Activated CD4-positive, CD25-positive, alpha-beta regulatory T cell treated with anti-CD3 and anti-CD28 coated beads, Interleukin-2, amount 50 U/mL, for 16 hours (primary cell): ENCODE data around the gene MPPED2.

Source experiments
- DNase-seq: peaks from one replicate; pipeline ENCODE4 v3.0.0-alpha.2; 2020; ENCODE audit warnings: low read depth, low spot score

MPPED2 gene

DNA sequence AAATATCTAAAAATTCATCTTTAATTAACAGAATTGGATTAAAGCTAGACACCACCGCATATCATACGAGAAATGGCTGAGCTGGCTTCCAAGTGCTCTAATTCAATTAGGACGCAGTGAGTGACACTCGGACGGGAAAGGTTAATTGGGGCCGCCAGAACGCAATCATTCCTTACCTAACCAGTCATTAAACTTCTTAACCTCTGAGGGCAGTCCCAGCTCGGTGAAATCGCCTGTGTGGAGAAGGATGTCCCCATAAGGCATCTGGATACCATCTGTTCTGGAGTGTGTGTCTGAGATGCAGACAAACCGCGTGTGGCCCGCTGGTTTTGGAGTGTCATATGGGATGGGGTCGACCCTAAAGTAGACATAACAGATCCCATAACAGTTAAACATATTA is 50.3 kb downstream of the MPPED2 start:
- no peak for DNase-seq

DNA sequence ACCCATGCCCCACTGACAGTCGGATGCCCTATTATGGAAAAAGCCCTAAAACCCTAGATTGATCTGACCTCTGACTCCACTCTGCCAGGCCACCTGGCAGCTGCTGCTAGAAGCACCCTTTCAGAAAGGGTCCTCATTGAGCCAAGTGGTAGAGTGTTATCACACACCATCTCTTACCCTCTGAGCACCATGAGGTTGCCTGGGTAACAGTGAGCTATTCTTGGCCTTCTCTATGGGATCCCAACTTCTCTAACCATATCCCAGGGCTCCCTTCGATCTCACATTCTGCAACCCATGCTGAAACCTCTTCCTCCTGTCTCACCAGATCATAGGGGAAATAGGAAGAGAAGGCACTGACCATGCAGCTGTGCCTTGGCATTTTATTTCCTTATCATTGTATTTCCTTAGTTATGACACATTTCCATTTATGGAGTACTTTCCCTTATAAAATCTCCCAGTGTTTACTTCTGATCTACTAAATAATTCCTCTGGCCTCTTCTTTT is 52.7 kb downstream of the MPPED2 start:
- DNase-seq: no peak

GRCh38 chr11:30527566-30527965 is 58.6 kb downstream of the MPPED2 start:
- no peak for DNase-seq

DNA sequence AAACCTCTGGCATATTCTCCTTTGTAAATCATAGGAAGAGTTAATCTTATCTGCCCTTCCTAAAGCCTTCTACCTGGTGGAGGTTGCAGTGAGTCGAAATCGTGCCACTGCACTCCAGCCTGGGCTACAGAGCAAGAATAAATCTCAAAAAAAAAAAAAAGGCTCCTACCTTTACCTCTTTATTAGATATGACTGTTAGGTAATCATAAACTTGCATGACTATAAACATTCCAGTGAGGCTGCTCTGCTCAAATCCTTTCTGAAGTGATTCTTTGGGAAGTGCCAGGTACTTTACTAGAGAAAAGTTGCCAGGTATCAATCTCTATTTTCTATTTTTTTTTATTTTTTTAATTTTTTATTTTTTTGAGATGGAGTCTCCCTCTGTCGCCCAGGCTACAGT is 59.6 kb downstream of the MPPED2 start:
- DNase-seq: no peak

DNA sequence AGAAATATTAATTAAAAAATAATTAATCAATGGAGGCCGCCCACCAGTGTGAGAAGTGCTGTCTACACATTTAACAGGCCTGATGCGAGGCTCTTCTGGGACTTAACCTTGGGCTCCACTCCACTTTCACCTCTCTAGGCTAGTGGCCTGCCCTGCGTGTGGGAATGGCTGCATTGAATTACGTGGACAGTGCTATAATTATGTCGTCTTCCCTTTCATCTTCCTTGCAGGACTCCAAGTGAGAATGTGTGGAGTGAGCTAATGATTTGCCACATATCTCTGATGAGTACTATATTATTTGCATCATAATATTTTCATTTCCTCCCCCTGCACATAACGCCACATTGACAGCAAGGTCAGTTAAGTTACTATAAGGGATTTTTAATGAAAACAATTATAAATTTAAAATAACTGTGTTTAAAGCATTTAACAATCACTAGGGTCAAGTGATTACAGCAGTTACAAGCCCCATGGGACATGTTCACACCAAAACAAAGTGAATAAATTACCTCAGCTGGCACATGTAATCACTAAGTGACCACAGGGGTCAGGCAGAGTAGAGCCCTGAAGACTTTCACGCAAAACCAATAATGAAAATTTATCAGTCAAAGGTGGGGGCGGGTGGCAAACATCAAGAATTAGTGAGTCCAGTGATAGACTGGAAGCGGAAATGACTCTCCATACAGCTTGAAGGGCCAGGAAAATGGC is 63.5 kb downstream of the MPPED2 start:
- no peak for DNase-seq

DNA sequence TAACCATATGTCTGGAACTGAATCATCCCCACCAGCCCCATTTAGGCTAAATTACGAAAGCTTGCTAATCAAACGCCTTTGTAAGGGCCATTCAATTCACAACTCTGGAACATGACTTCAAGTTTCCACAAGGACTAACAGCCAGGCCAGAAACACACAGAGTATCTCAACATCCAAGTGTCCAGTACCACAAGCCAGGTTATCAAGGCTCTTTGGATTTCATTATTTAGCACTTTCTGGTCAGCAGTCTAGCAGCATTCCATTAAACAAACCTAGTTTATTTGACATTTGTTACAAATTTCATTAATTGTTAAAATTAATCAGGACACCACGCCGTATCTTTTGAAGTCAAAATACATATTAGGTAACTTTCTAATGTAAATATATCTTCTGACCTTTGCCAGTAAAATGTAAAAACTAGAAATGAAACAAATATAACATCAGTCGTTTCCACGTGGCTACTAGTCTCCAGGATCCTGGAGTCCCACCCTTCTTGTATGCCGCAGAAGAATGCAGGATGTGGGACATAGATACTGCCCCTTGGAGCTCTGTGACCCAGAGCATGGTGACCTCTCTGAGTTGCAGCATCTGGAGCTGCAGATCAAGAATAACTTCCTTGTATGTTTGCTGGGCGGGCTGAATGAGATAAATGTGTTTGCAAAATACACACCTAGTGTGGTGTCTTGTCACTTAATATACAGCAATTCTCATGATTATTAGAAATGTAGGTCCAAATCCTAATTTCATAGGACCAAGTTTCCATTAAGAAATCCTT is 64.7 kb downstream of the MPPED2 start:
- no peak for DNase-seq

DNA sequence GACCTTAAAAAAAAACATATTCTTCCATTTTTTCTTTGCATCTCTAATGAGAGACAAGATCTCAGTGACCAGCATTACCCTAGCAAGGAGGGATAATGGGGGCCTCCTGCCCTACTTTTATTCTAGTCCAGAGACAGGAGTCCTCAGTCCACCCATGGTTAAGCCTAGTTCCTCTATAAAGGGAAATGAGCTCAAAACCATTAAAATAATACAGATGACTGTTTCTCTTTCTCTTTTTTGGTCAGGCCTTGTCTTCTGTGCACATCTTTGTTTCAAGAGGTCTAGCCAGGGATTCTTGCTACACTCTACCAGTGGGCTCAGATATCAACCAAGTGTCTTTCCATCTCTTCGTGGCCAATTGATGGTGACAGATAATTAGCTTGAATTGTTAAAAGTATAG is 73.1 kb downstream of the MPPED2 start:
- no peak for DNase-seq

- no peak for DNase-seq
These were observed 74.7 kb downstream of the MPPED2 start for GRCh38 chr11:30511408-30511807.

DNA sequence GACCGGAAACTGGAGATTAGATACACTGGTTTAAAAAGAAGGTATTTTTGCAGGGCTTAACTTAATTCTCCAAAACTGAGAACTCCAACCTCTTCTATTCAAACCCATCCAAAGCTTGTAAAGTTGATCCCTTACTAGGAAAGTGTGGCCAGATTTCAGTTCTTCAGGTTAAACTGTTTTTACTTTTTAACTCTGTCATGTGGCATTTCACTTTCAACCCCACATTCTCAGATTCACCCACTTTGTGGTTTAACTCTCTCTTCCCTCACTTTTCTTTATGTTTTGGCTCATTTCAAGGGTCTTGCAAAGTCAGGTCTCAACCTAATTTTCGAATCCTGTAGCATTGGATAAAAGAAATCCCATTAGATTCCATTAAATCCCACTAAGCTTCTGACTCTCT is 75.4 kb downstream of the MPPED2 start:
- DNase-seq: no peak

DNA sequence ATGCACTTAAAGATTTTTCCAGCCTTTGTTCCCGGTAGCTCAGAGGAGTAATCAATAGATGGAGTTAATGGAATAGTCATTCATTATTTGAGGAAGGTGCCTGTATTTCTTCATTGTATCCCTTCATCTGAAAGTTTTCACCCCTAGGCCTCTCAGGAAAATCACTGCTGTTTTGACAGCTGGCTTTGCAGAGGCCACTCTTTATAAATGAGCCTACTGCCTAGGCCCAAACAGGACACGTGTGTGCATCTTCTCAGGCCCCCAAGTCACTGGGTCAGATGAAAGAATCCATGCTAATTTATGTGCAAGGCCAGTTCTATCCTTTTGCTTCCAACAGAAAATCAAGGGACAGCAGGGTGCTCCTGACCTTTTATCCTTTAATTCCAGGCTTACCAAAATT is 76.8 kb downstream of the MPPED2 start:
- DNase-seq: no peak

- no peak for DNase-seq
These were observed 77.6 kb downstream of the MPPED2 start for GRCh38 chr11:30508594-30508993.

GRCh38 chr11:30505603-30506002 is 80.5 kb downstream of the MPPED2 start:
- DNase-seq: no peak

DNA sequence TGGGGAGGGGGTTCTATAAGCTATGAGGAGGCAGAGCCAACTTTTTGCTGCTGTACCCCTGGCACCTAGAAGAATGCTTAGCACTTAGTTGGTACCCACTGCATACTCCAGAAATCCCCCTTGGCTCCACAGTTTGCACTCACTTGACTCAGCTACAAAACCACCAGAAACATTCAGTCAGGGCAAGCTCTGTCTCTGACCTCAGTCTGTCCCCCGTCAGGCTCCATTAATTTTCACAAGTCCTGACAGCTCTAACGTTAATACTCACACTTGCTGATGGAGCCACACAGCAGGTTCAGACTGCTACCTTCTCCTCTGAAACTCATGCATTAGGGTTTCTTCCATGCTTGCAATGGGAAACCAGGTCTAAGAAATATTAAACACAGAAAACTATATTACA is 81.7 kb downstream of the MPPED2 start:
- DNase-seq: no peak

DNA sequence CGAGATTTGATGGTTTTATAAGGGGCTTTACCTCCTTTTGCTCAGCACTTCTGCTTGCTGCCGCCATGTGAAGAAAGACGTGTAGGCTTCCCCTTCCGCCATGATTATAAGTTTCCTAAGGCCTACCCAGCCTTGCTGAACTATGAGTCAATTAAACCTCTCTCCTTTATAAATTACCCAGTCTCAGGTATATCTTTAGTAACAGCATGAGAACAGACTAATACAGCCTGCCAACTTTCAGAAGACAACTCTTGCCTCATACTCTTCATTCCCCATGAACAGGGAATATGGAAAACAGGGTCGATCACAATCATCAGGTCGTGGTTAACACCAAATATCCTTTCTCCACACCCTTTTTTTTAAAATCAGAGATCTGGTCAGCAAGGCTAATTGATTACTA is 83.0 kb downstream of the MPPED2 start:
- DNase-seq: no peak

- DNase-seq: no peak
These were observed 83.8 kb downstream of the MPPED2 start for GRCh38 chr11:30502305-30502704.

DNA sequence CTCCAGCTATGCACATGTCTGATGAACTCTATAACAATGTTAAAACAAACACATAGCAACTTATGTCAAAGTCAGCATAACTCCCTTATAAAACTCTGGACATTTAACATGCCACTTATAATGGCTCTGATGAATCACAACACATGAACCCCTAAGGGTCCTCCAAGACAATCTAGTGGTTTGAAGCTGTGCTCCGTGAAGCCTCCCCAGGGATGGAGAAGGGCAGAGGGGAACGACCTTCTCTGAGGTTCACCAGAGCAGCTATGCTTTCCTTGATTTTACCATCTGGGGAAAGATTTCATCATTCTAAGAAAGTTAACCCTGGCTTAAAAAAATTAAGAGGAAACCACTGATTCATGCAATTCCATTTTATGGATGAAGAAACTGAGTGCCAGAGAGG is 84.4 kb downstream of the MPPED2 start:
- DNase-seq: no peak

GRCh38 chr11:30499940-30500339 is 86.2 kb downstream of the MPPED2 start:
- no peak for DNase-seq

- DNase-seq: no peak
These were observed 88.6 kb downstream of the MPPED2 start for GRCh38 chr11:30497600-30497999.

GRCh38 chr11:30496935-30497334 is 89.2 kb downstream of the MPPED2 start:
- no peak for DNase-seq

DNA sequence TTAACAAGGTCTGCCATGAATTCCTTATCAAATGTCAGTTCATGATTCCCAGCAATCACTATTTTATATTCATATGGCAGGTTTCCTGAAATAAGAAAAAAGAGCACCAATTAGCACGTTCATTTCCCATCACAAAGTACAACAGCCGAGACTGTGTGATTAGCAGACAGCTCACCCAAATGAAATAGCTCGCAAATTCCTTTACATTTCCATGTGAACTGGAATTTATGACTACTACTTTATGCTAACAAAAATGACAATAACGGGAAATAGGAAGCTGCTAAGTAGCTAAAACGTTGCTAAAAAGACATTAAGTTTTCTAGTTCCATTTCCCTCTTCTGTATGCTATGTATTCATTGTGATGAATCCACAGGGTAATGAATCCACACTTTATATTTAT is 90.7 kb downstream of the MPPED2 start:
- DNase-seq: no peak

GRCh38 chr11:30489511-30489910 is 96.6 kb downstream of the MPPED2 start:
- no peak for DNase-seq

DNA sequence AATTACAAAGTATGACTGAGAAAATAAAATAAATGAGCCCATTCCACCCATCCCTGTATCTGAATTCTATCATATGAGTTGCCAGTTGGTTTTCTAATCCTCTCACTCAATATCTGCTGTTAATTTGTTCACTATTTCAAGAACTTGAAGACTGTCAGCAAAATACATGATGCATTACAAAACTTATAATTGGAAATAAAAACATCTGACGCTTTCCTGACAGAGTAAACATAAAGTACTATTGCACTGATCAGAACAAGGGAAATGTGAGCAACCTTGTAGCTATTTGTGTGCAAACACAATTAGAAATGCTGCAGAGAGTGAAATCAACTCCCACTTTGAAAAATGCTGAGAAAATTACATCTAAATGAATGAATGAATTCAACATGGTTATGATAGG is 97.1 kb downstream of the MPPED2 start:
- DNase-seq: no peak

DNA sequence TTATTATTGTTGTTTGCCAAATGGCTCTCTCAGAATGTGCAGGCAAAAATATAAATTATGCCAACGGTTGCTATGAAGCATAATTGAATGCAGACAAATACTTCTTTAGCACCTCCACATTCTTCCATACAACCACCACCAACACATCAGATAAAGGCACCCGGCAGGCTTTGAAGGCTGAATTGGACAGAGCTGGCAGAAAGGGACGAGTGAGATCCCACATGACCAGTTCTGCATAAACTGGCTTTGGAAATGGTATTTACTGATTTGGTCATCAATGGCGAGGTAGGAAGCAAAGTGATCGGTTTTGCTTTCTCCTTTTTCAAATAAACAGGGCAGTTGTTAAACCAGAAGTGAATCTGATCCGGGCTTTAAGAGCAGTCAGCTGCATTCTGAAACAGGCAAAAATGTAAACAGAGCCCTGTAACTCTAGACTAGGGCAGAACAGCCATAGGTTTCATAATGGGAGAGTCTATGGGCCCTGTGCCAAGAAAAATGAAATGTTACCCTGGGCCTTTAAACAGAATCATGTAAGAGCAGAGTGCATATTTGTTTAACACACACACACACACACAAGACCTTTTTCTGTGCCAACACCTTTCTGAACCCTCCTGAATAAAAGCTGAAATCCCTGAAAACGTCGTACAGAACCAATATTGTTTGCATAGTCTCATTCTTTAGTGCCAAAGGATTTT is 97.7 kb downstream of the MPPED2 start:
- no peak for DNase-seq
